NB4 (cell line): ENCODE results near the gene OTUD3.

ENCODE experiments used
- TF ChIP-seq, protein P1 (sequence below): IDR thresholded peaks from 2 replicates; pipeline ENCODE4 v1.6.1; 2011; ENCODE audit warnings: low read depth, low read length
- TF ChIP-seq, protein P2 (sequence below): IDR thresholded peaks from one replicate; pipeline ENCODE4 v1.5.1; 2012; ENCODE audit warnings: low read depth, low read length

DNA sequence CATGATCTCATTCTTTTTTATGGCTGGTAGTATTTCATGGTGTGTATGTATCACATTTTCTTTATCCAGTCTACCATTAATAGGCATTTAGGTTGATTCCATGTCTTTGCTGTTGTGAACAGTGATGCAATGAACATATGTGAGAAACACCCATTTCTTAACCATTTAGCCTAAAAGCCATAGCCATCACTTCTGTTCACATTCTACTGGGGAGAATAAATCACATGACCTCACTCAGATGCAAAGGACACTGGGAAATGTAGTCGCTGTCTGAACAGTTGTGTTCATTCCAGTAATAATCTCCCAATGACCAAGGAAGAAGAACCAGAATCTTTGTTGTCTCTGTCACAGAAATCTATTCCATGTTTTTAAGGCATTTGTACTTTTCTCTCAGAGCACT is 56.3 kb downstream of the OTUD3 start:
- TF ChIP-seq, protein P1, sequence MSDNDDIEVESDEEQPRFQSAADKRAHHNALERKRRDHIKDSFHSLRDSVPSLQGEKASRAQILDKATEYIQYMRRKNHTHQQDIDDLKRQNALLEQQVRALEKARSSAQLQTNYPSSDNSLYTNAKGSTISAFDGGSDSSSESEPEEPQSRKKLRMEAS, result no peak
- TF ChIP-seq, protein P2, sequence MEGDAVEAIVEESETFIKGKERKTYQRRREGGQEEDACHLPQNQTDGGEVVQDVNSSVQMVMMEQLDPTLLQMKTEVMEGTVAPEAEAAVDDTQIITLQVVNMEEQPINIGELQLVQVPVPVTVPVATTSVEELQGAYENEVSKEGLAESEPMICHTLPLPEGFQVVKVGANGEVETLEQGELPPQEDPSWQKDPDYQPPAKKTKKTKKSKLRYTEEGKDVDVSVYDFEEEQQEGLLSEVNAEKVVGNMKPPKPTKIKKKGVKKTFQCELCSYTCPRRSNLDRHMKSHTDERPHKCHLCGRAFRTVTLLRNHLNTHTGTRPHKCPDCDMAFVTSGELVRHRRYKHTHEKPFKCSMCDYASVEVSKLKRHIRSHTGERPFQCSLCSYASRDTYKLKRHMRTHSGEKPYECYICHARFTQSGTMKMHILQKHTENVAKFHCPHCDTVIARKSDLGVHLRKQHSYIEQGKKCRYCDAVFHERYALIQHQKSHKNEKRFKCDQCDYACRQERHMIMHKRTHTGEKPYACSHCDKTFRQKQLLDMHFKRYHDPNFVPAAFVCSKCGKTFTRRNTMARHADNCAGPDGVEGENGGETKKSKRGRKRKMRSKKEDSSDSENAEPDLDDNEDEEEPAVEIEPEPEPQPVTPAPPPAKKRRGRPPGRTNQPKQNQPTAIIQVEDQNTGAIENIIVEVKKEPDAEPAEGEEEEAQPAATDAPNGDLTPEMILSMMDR, result no peak
